Naive thymus-derived CD4-positive, alpha-beta T cell (primary cell): ENCODE data around the gene RO60. TPM values are rescaled to one million over a fixed set of nuclear protein-coding genes. Genes with fewer than 3 reads are reported as not detected.

Experiments used
- ATAC-seq: fragments of 150-1000 bp; cut with Tn5 transposase; 2 replicates; pipeline ENCODE4 v1.10.0; 2021; ENCODE audit warnings: mild to moderate bottlenecking, moderate library complexity
- CTCF ChIA-PET: fragments of 350-600 bp; sonication (Branson Sonifier 250); formaldehyde crosslinking; loops from one replicate; lab custom pipeline; 2021; ENCODE audit warnings: antibody characterized with exemption; lab: Charles Lee
- POLR2A ChIA-PET: fragments of 350-600 bp; sonication (Branson Sonifier 250); formaldehyde crosslinking; loops from one replicate; lab custom pipeline; 2021; ENCODE audit warnings: antibody characterized with exemption, inconsistent platforms; lab: Charles Lee
- DNase-seq, 9 donors: peaks; one replicate each; pipeline versions ENCODE4 v3.0.0 to v3.0.0-alpha.2; 2020 to 2022; ENCODE audit warnings: mixed read lengths in 1 of 9
- H3K27ac ChIP-seq: one replicate; pipeline ENCODE4 v1.7.0; 2013; ENCODE audit warnings: mild to moderate bottlenecking, low read depth, low read length, moderate library complexity
- H3K27me3 ChIP-seq, 2 donors: one replicate each; pipeline ENCODE4 v1.7.0; 2013; ENCODE audit warnings: low read length in 2 of 2, mild to moderate bottlenecking in 2 of 2, moderate library complexity in 2 of 2; ENCODE audit not compliant: control insufficient read depth in 2 of 2, insufficient read depth in 2 of 2
- H3K36me3 ChIP-seq, 3 experiments: 1 replicate in 2 of 3; 2 replicates in 1 of 3; pipeline ENCODE4 v1.7.0; 2013; ENCODE audit warnings: low read length in 3 of 3, mild to moderate bottlenecking in 3 of 3, moderate library complexity in 1 of 3; ENCODE audit not compliant: insufficient read depth in 3 of 3, control insufficient read depth in 2 of 3
- H3K4me1 ChIP-seq, 2 donors: one replicate each; pipeline ENCODE4 v1.7.0; 2013; ENCODE audit warnings: low read length in 2 of 2, mild to moderate bottlenecking in 2 of 2, moderate library complexity in 1 of 2; ENCODE audit not compliant: control insufficient read depth in 2 of 2, insufficient read depth in 2 of 2
- H3K4me3 ChIP-seq: 2 replicates; pipeline ENCODE4 v1.7.0; 2013; ENCODE audit warnings: mild to moderate bottlenecking, low read length
- H3K9me3 ChIP-seq, 3 experiments: 1 replicate in 2 of 3; 2 replicates in 1 of 3; pipeline ENCODE4 v1.7.0; 2013; ENCODE audit warnings: low read length in 3 of 3; ENCODE audit not compliant: control insufficient read depth in 2 of 3
- H3K27ac Mint-ChIP-seq, 9 donors: one replicate each; pipeline ENCODE4 v1.8.0; 2020 to 2022; ENCODE audit warnings: mixed read lengths in 9 of 9, mild to moderate bottlenecking in 8 of 9, moderate library complexity in 5 of 9, inconsistent platforms in 2 of 9
- H3K27me3 Mint-ChIP-seq, 5 donors: one replicate each; pipeline ENCODE4 v1.8.0; 2021 to 2022; ENCODE audit warnings: mixed read lengths in 5 of 5, mild to moderate bottlenecking in 1 of 5
- H3K36me3 Mint-ChIP-seq, 5 donors: one replicate each; pipeline ENCODE4 v1.8.0; 2020 to 2022; ENCODE audit warnings: mixed read lengths in 5 of 5, mild to moderate bottlenecking in 3 of 5, inconsistent platforms in 1 of 5
- H3K4me1 Mint-ChIP-seq, 7 donors: one replicate each; pipeline ENCODE4 v1.8.0; 2020 to 2022; ENCODE audit warnings: mixed read lengths in 7 of 7, mild to moderate bottlenecking in 3 of 7, inconsistent platforms in 1 of 7
- H3K4me3 Mint-ChIP-seq, 10 donors: one replicate each; pipeline ENCODE4 v1.8.0; 2020 to 2022; ENCODE audit warnings: mild to moderate bottlenecking in 10 of 10, mixed read lengths in 10 of 10, moderate library complexity in 6 of 10, inconsistent platforms in 2 of 10
- H3K9me3 Mint-ChIP-seq, 11 donors: one replicate each; pipeline ENCODE4 v1.8.0; 2020 to 2022; ENCODE audit warnings: mixed read lengths in 11 of 11, mild to moderate bottlenecking in 4 of 11, inconsistent platforms in 1 of 11, moderate library complexity in 1 of 11
- intact Hi-C, 2 donors: fragments of 100-400 bp; cut with micrococcal nuclease; formaldehyde crosslinking; loops; one replicate each; pipeline ENCODE4 v1.15.1; 2023
- polyA plus RNA-seq, 2 donors: library from polyadenylated mRNA; unstranded; fragments of 300-500 nt; fragmentation: Illumina TruSeq; gene quantifications; one replicate each; pipeline ENCODE4 v1.2.3, GENCODE V29; 2021
- total RNA-seq, 6 experiments: library from RNA in 5 of 6; stranded (reverse) in 5 of 6; gene quantifications; 1 replicate in 5 of 6; 2 replicates in 1 of 6; pipeline ENCODE4 v1.2.3 and lab custom pipeline; 2021 to 2026

RO60 gene
- total and polyA plus RNA-seq, 7 experiments from 2014 or later = 49.8 to 109 (median 67.6) TPM

GRCh38 chr1:193104907-193105820, 45.8 kb downstream of the RO60 start, which contains the start of gene GLRX2:
Gene GLRX2, minus strand, starts transcription at chr1:193105414. Its CDS starts 32 bp downstream, at chr1:193105382.
- peaks cover 3 to 16% of the 10 kb centered on the region in 2 donors for H3K4me1 ChIP-seq
- POLR2A ChIA-PET = interaction anchor here (0.7 to 3.2 kb wide), 3 partner anchors 17 to 46 kb away, joined by 3 to 18 read pairs (median 7); partner anchors contain the start of genes CDC73, RO60 and UCHL5
- intact Hi-C loops = loop anchor here (1.0 to 5.0 kb wide), 6 partner anchors 14 to 437 kb away; partner anchors contain the start of genes CDC73 (in 2 of the 2), RO60 (in 2 of the 2), UCHL5 (in 2 of the 2) and RGS2 (in 1 of the 2)
- peak; percentile 30 to 68 (median 48) for DNase-seq
- ATAC-seq = peak; percentile 91
- H3K4me3 Mint-ChIP-seq = peak within 1 kb of the TSS; percentile 91 to 98 (median 94)
- peaks cover 0 to 9% (median 0%) of the 10 kb centered on the region in 5 donors for H3K27me3 Mint-ChIP-seq
- no peaks in the 10 kb centered on the region for H3K36me3 ChIP-seq
- peak within 1 kb of the TSS; percentile 75 to 94 (median 81) for H3K27ac Mint-ChIP-seq
- no peaks in the 10 kb centered on the region for H3K27me3 ChIP-seq
- H3K4me1 Mint-ChIP-seq = peaks cover 13 to 28% (median 21%) of the 10 kb centered on the region in 7 donors
- CTCF ChIA-PET = interaction anchor here (1.3 to 1.4 kb wide), 2 partner anchors 12 to 17 kb away, joined by 3 read pairs; partner anchors contain the start of gene CDC73
- H3K27ac ChIP-seq = peak within 1 kb of the TSS; percentile 57
- H3K9me3 ChIP-seq = no peaks in the 10 kb centered on the region
- peaks cover 0 to 7% (median 0%) of the 10 kb centered on the region in 5 donors for H3K36me3 Mint-ChIP-seq
- peak within 1 kb of the TSS; percentile 67 for H3K4me3 ChIP-seq
- no peaks in the 10 kb centered on the region for H3K9me3 Mint-ChIP-seq

DNA sequence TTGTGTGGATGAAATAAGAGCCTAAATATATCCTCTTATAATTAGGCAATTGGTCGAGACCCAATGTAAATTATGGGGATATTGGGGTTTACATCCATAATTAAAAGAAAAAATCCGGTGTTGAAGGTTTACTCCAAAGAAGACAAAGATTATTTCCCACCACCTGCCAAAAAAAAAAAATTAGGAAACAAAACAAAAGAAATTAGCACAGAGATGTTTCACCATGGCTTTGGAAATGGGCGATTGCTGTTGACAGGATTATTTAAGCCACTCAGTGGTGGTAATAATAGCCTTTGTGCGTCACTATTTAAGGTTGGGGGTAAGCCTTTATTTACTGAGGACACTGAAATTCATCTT, 46.4 kb downstream of the RO60 start:
- peak overlapping the region; percentile 23 to 92 (median 76) for H3K27ac Mint-ChIP-seq
- peak overlapping the region; percentile 90 to 98 (median 94) for H3K4me3 Mint-ChIP-seq

DNA sequence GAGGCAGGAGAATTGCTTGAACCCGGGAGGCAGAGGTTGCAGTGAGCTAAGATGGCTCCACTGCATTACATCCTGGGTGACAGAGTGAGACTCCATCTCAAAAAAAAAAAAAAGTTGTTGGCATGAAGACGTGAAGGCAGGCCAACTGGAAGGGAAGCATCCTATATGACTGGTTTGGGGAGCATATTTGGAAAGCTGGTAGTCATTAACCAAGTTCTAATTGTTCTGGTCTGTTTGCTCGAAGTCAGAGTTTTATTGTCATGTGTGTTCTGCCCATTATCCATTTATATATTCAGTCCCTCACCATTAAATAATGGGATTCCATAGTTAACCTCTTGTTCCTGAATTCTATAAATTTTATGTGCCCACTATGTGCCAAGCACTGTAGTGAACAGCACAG, 49.1 kb downstream of the RO60 start:
- no peaks in the 10 kb centered on the region for H3K9me3 ChIP-seq
- no peaks in the 10 kb centered on the region for H3K36me3 ChIP-seq
- no peak for ATAC-seq
- no peak overlapping the region for H3K4me3 ChIP-seq
- Mint-ChIP-seq H3K27me3 (peaks cover 0 to 11% (median 0%) of the 10 kb centered on the region in 5 donors), H3K27ac (no peak overlapping the region), H3K36me3 (no peaks in the 10 kb centered on the region), H3K9me3 (no peaks in the 10 kb centered on the region), H3K4me1 (peaks cover 8 to 13% (median 12%) of the 10 kb centered on the region in 7 donors), H3K4me3 (no peak overlapping the region)
- no peak overlapping the region for H3K27ac ChIP-seq
- H3K4me1 ChIP-seq = peaks cover 3 to 11% of the 10 kb centered on the region in 2 donors
- CTCF ChIA-PET = no interaction called here
- H3K27me3 ChIP-seq = no peaks in the 10 kb centered on the region
- no peak for DNase-seq
- POLR2A ChIA-PET = no interaction called here
- intact Hi-C loops = loop anchor here in 1 of 2 donors (5.0 kb wide), 1 partner anchor 434 kb away; no protein-coding TSS in a partner anchor

More for the DNA sequence above, 46.4 kb downstream of the RO60 start:
- Histone ChIP-seq H3K27me3 (no peaks in the 10 kb centered on the region), H3K36me3 (no peaks in the 10 kb centered on the region), H3K27ac (no peak overlapping the region), H3K4me1 (peaks cover 3 to 16% of the 10 kb centered on the region in 2 donors), H3K9me3 (no peaks in the 10 kb centered on the region), H3K4me3 (peak overlapping the region; percentile 67)
- ChIA-PET POLR2A (interaction anchor here (3.2 kb wide), 1 partner anchor 16 kb away, joined by 18 read pairs; the partner anchor contains the start of gene CDC73), CTCF (no interaction called here)
- no peak for DNase-seq
- no peak for ATAC-seq
- H3K27me3 Mint-ChIP-seq = peaks cover 0 to 9% (median 0%) of the 10 kb centered on the region in 5 donors
- H3K4me1 Mint-ChIP-seq = peaks cover 15 to 28% (median 21%) of the 10 kb centered on the region in 7 donors
- H3K9me3 Mint-ChIP-seq = no peaks in the 10 kb centered on the region
- H3K36me3 Mint-ChIP-seq = peaks cover 0 to 5% (median 0%) of the 10 kb centered on the region in 5 donors
- intact Hi-C loops = loop anchor here (1.0 to 5.0 kb wide), 6 partner anchors 15 to 437 kb away; partner anchors contain the start of genes CDC73 (in 2 of the 2), RO60 (in 2 of the 2), UCHL5 (in 2 of the 2) and RGS2 (in 1 of the 2)

Other genes starting within 250 kb of the RO60 start
- 10 to 100 TPM; 20.2 to 48.6 (median 31.8) TPM for gene UCHL5, start 252 bp upstream of the RO60 start, total RNA-seq
- 10 to 100 TPM; 46.4 to 58.2 TPM for gene UCHL5, start 252 bp upstream of the RO60 start, polyA plus RNA-seq
- 10 to 100 TPM in 3 of 5 experiments, 1 to 10 TPM in 2; 6.8 to 18.8 (median 11.4) TPM for gene GLRX2, start 45.8 kb downstream of the RO60 start, total RNA-seq
- 10 to 100 TPM; 10.4 to 11.4 TPM for gene GLRX2, start 45.8 kb downstream of the RO60 start, polyA plus RNA-seq
- gene CDC73, start 62.4 kb downstream of the RO60 start, total RNA-seq = 10 to 100 TPM; 57.6 to 65.0 (median 58.8) TPM
- 10 to 100 TPM; 60.4 to 64.7 TPM for gene CDC73, start 62.4 kb downstream of the RO60 start, polyA plus RNA-seq
- gene B3GALT2, start 127.0 kb downstream of the RO60 start, total RNA-seq = 1 to 10 TPM in 1 of 5 experiments, under 1 TPM in 3, not detected in 1; 0.27 to 3.2 (median 0.59) TPM
- gene B3GALT2, start 127.0 kb downstream of the RO60 start, polyA plus RNA-seq = under 1 TPM; 0.07 to 0.10 TPM